Left cardiac atrium (tissue), 4 donors: Measurements from ENCODE around the gene MID2. TPM values are rescaled to one million over a fixed set of nuclear protein-coding genes. Genes with fewer than 3 reads are reported as not detected.
"Not testable (repeated sequence)": the region's sequence is repeated elsewhere in the genome, so short reads cannot be mapped to it uniquely, and the experiment has no call there.

Experiments
- ATAC-seq, 2 donors: fragments of 200-7000 bp; cut with Tn5 transposase; one replicate each; pipeline ENCODE4 v1.9.1; 2020; ENCODE audit warnings: mild to moderate bottlenecking in 2 of 2, moderate library complexity in 2 of 2
- DNase-seq: peaks from one replicate; pipeline ENCODE4 v3.0.0-alpha.2; 2020
- intact Hi-C, 2 donors: fragments of 100-400 bp; cut with DNase I; formaldehyde crosslinking; loops; one replicate each; pipeline versions ENCODE4 v1.14.1 to v1.15.1; 2022 to 2023
- total RNA-seq, 2 donors: library from RNA; stranded (reverse); fragmentation: NEBNext Ultra II Directional; extraction: Animal tissue kit (Norgen Biotek cat#: 25700); gene quantifications; one replicate each; pipeline ENCODE4 v1.2.1, GENCODE V29; 2021
- donor health status: DM: no; HTN: yes; CAD: no.
- donor health status: DM: no; HTN: yes; CAD: no; lungs with severe emphysema.
- donor health status: DM: yes; HTN: yes; CAD: no.
- donor health status: Dilated cardiomyopathy.

Gene MID2
- total RNA-seq, 2 donors from 2014 or later, result 7.5 to 8.5 TPM

DNA sequence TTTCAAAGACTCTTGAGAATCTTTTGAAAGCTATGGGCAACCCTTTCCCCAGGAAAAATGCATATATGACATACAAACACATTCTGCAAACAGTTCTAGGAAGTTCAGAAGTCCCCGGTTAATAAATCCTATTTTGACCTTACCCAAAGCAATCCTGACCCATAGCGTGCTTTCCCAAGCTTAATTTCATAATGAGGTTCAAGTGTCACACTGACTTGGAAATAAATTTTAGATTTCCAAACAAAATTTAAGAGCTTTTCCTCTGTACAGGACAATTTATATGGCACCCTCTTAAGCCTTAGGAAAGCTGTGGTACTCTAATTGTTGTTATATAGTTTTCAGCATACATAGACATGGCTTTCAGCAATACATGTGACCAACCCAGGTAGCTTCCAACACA lies 11.3 kb downstream of the MID2 start:
- intact Hi-C loops, result no loop called here
- ATAC-seq, result no peak
- DNase-seq, result no peak

DNA sequence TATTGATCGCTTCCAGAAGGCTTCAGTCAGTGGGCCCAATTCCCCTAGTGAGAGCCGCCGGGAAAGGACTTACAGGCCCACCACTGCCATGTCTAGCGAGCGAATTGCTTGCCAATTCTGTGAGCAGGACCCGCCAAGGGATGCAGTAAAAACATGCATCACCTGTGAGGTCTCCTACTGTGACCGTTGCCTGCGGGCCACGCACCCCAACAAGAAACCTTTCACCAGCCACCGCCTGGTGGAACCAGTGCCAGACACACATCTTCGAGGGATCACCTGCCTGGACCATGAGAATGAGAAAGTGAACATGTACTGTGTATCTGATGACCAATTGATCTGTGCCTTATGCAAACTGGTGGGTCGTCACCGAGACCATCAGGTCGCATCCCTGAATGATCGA lies 15.3 kb downstream of the MID2 start:
- intact Hi-C loops, result no loop called here
- ATAC-seq (no peak), DNase-seq (no peak)

GRCh38 chrX:107842715-107843400 lies 17.2 kb downstream of the MID2 start:
- intact Hi-C loops, result no loop called here
- ATAC-seq, result no peak

DNA sequence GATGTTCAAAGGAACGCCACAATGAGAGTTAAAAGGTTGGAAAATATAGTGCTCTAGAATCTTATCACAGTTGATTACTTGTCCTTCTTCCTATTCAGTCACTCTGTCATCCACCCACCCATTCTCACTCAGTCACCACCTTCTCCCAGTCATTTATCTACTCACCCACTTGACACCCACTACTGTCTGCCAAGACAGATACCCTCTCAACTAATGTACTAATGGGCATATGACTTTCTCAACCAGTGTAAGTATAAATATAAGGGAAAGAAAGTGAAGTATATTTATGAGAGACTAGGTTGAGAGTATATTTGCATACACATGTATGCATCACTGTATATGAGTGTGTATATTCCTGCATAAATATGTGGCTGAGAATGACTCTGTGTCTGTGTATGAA lies 20.0 kb downstream of the MID2 start:
- intact Hi-C loops, result no loop called here
- ATAC-seq (peak; percentile 90), DNase-seq (no peak)

More at GRCh38 chrX:107842715-107843400, 17.2 kb downstream of the MID2 start:
- DNase-seq, result no peak

DNA sequence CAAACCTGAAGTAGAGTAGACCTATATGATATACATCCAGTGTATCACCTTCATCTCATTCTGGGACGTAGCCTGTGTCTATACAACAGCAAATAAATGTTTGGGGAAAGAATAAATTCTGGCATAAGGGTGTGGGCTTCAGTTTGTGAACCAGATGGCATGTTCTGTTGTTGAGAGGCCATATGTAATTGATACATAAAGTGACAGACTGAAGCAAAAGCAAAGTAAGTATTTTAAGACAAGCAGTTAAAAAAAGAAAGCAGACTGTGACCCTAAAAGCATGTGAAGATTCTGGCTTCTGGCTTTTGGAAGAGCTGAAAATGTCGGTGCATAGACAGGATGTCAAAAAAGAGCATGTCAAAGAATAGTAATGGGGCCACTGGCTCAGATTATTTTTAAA lies 22.9 kb downstream of the MID2 start:
- no peak for ATAC-seq
- intact Hi-C loops, result no loop called here

DNA sequence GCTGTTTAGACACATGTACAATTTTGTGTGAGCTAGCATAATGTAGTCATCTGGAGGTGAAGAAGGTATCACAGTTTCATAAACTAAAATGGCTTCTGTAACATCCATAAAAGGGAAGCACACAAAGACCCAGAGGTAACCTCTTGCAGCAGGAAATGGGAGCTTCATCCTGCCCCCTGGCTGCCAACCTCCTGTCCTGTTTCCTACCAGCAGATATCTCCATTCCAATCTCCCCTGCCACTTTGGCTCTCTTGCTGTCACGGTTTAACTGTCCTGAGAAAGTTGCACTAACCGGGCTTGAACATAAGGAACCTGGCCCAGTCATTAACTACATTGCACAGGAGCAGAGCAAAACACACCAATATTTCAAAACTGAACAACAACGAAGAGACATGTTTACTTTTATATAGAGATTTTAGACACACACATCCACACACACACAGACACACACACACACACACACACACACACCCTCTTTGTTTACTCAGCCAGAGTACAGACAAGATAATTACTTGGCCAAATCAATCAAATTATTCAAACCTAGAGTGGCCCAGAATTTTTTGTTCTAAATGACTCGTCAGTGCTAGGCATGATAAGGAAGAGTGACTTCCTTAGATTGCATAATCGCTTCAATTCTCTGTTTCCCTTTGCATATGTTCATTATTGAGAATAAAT lies 24.2 kb downstream of the MID2 start:
- ATAC-seq (no peak), DNase-seq (no peak)
- intact Hi-C loops, result no loop called here

More for the DNA sequence above, 22.9 kb downstream of the MID2 start:
- DNase-seq, result no peak

- no peak for DNase-seq
- ATAC-seq, result no peak
- intact Hi-C loops, result no loop called here
Observed at GRCh38 chrX:107850422-107850765, 24.7 kb downstream of the MID2 start.

GRCh38 chrX:107851215-107851614 lies 25.5 kb downstream of the MID2 start:
- DNase-seq, result no peak
- no peak for ATAC-seq
- intact Hi-C loops, result no loop called here

GRCh38 chrX:107851665-107852064 lies 26.0 kb downstream of the MID2 start:
- intact Hi-C loops, ATAC-seq, DNase-seq: not testable (repeated sequence)

DNA sequence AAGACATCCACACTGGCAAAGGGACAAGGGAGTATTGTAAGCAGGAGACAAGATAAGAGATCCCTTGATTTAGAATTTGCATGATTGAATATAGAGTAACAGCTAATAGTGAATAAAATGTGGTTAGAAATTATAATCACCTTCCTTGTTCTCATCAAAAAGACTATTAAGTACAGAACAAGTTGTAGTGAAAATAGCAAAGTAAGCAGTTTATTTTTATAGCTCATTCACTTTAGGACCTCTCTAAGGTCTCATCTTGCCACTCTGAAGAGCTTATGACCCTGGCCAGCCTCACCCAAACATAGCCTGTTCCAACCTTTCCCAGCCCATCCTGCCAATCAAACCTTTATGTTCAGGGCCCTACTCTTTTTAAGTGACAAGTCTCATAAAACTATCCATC lies 30.6 kb downstream of the MID2 start:
- ATAC-seq (no peak), DNase-seq (no peak)
- intact Hi-C loops, result no loop called here

DNA sequence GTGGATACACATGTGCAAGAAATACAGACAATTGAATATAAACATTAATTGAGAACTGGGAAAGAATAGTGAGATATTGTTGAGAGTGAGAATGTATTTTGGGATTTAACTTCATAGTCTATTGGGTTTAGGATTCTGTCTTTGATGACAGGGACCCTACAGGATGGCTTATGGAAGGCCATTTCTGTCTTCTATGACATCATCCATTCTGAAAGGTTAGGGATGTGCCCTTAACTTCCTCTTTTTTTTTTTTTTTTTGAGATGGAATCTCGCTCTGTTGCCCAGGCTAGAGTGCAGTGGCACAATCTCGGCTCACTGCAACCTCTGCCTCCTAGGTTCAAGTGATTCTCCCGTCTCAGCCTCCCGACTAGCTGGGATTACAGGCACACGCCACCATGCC lies 31.4 kb downstream of the MID2 start:
- intact Hi-C loops, DNase-seq, ATAC-seq: not testable (repeated sequence)

GRCh38 chrX:107857837-107858236 lies 32.2 kb downstream of the MID2 start:
- ATAC-seq (no peak), DNase-seq (no peak)
- intact Hi-C loops, result no loop called here

DNA sequence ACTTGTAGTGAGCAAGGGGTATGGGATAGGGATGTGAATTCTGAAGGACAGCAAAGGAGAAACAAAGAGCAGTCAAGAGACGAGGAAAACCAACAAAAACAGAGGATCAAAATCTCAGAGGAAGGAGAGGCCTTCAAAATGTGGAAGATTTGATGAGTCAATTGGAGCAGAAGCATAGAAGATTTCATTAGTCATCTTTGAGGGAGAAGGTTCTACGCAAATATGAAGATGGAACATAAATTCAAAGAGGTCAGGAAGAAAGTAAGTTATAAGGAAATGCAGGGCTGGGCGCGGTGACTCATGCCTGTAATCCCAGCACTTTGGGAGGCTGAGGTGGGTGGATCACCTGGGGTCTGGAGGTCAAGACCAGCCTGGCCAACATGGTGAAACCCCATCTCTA lies 35.4 kb downstream of the MID2 start:
- DNase-seq, result no peak
- intact Hi-C loops, result no loop called here
- no peak for ATAC-seq

DNA sequence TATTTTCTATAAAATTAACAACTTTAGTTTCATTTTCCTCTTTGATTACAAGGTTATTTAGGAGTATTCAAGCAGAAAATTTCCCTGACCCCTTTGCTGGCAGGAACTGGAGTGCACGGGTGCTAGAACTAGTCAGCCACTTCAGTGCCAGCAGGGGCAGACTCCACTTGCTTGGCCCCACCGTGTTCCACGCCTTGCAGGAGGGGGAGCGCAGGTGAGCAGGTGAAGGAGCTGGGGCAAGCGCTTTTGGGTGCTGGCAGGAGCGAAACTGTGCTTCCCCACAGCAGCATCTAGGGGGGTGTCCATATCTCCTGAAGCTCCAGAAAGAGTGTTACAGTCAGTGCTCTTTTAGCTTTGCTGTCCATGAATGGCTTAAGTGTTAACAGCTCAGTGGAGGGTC lies 45.5 kb downstream of the MID2 start:
- no peak for DNase-seq
- no peak for ATAC-seq
- intact Hi-C loops, result no loop called here

- ATAC-seq (no peak), DNase-seq (no peak)
- intact Hi-C loops, result no loop called here
Observed at GRCh38 chrX:107878106-107878505, 52.4 kb downstream of the MID2 start.

DNA sequence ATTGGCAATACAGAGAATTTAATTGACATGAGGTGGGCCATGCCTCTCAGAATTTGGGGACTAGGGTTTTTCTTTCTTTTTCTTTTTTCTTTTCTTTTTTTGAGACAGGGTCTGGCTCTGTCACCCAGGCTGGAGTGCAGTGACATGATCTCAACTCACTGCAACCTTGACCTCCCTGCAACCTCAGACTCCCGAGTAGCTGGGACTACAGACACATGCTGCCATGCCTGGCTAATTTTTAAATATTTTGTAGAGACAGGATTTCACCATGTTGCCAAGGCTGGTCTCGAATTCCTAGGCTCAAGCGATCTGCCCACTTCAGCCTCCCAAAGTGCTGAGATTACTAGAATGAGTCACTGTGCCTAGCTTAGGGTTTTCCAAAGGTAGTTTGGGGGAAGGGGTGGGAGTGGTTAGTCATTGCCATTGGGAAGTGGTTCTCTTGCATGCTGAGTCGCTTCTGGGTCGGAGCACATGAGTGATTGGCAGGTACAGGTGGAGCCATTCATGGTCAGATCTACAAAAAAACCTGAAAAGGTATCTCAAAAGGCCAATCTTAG lies 54.5 kb downstream of the MID2 start:
- ATAC-seq, result no peak
- intact Hi-C loops, result no loop called here
- no peak for DNase-seq

DNA sequence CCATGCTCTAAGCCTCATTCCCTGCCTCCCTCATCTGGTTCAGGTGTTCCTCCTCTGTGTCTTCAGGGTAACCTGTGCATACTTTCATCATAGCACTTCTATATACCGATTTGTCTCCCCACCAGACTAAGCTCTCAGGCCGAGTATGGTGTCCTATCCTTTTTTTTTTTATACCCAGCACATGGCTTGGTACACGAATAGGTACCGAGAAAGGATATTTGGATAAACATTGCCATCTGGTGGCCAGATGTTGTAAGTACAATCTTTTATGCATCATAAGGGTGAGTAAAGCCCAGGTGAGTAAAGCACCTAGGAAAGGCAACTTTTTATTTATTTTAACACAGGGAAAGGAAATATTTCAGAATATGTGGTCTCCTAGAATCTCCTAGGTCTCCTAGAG lies 68.4 kb downstream of the MID2 start:
- peak in 1 of 2 donors; percentile 54 for ATAC-seq
- intact Hi-C loops, result loop anchor here in 1 of 2 donors (5.0 to 10.0 kb wide), 2 partner anchors 232 to 869 kb away; no protein-coding TSS in a partner anchor
- DNase-seq, result no peak

GRCh38 chrX:107902721-107903120 lies 77.1 kb downstream of the MID2 start:
- intact Hi-C loops, result loop anchor here in 1 of 2 donors (10.0 kb wide), 1 partner anchor 248 kb away; no protein-coding TSS in a partner anchor
- no peak for ATAC-seq
- no peak for DNase-seq

- DNase-seq (no peak), ATAC-seq (no peak)
- intact Hi-C loops, result loop anchor here in 1 of 2 donors (10.0 kb wide), 1 partner anchor 251 kb away; no protein-coding TSS in a partner anchor
Observed at GRCh38 chrX:107905366-107905765, 79.7 kb downstream of the MID2 start.

DNA sequence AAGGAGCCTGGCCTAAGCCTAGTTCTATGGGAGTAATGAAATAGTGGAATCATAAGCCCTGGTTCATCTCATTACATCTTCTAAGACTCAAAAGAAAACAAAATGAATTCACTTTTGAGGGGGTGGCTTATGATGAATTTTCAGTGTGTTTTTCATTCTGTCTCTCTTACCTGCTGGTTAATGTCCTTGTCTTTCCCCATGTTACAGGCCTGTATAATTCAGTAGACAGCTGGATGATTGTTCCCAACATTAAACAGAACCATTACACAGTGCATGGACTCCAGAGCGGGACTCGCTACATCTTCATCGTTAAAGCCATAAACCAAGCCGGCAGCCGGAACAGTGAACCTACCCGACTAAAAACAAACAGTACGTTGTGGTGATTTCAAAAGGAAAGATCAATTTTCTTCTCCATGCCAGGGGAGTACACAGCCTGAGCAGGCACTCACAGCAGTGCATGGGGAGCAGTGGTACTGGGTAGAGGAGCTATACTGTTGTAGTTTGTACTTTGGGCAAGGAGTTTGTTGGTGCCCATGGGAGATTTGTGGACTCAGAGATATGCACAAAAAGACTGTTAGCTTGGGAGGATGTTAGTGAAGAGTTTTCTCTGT lies 98.6 kb downstream of the MID2 start:
- no peak for DNase-seq
- intact Hi-C loops, result no loop called here
- no peak for ATAC-seq
